ENCODE data around the gene P3H3.

The P3H3 gene

GRCh38 chr12:6830999-6831398 is 2.8 kb downstream of the P3H3 start:
- in situ Hi-C loops (cut with MboI; ENCODE audit: low pct_unique_long_range_greater_than_20kb, low sequenced_read_pairs, unreplicated experiment): no loop called here
- TF ChIP-seq, protein P1, sequence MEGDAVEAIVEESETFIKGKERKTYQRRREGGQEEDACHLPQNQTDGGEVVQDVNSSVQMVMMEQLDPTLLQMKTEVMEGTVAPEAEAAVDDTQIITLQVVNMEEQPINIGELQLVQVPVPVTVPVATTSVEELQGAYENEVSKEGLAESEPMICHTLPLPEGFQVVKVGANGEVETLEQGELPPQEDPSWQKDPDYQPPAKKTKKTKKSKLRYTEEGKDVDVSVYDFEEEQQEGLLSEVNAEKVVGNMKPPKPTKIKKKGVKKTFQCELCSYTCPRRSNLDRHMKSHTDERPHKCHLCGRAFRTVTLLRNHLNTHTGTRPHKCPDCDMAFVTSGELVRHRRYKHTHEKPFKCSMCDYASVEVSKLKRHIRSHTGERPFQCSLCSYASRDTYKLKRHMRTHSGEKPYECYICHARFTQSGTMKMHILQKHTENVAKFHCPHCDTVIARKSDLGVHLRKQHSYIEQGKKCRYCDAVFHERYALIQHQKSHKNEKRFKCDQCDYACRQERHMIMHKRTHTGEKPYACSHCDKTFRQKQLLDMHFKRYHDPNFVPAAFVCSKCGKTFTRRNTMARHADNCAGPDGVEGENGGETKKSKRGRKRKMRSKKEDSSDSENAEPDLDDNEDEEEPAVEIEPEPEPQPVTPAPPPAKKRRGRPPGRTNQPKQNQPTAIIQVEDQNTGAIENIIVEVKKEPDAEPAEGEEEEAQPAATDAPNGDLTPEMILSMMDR (IDR thresholded peaks at IDR 0.05; ENCODE audit: extremely low read depth, insufficient read depth, missing control alignments): no peak
- DNase-seq (ENCODE audit: low spot score): no peak

DNA sequence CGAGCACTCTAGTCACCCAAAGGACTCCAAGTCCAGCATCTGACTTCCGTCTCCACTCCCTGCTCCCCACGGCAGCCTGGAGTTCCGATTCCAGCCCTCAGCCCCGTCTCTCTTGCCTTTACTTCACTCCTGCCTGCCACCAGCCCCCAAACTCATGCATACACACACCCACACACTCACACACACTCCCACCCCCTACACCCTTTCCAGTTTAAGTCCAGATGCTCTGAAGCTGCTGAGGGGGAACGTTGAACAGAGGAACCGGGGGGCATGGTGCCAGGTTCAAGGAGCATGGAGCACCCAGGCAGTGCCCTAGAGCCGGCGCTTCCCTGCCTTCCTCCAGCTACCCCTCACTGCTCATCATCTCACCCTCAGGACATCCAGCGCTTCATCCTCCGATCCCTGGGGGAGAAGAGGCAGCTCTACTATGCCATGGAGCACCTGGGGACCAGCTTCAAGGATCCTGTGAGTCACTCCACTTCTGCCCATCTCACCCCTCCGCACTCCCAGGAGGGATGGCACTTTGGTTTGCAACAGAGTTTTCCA is 3.3 kb downstream of the P3H3 start:
- no peak for DNase-seq (ENCODE audit: low spot score)
- TF ChIP-seq, protein P1 (IDR thresholded peaks at IDR 0.05; ENCODE audit: extremely low read depth, insufficient read depth, missing control alignments): no peak
- in situ Hi-C loops (cut with MboI; ENCODE audit: low pct_unique_long_range_greater_than_20kb, low sequenced_read_pairs, unreplicated experiment): no loop called here

- no peak for DNase-seq (ENCODE audit: low spot score)
- in situ Hi-C loops (cut with MboI; ENCODE audit: low pct_unique_long_range_greater_than_20kb, low sequenced_read_pairs, unreplicated experiment): no loop called here
- TF ChIP-seq, protein P1 (IDR thresholded peaks at IDR 0.05; ENCODE audit: extremely low read depth, insufficient read depth, missing control alignments): no peak
These were observed 3.9 kb downstream of the P3H3 start for GRCh38 chr12:6832125-6832524.

DNA sequence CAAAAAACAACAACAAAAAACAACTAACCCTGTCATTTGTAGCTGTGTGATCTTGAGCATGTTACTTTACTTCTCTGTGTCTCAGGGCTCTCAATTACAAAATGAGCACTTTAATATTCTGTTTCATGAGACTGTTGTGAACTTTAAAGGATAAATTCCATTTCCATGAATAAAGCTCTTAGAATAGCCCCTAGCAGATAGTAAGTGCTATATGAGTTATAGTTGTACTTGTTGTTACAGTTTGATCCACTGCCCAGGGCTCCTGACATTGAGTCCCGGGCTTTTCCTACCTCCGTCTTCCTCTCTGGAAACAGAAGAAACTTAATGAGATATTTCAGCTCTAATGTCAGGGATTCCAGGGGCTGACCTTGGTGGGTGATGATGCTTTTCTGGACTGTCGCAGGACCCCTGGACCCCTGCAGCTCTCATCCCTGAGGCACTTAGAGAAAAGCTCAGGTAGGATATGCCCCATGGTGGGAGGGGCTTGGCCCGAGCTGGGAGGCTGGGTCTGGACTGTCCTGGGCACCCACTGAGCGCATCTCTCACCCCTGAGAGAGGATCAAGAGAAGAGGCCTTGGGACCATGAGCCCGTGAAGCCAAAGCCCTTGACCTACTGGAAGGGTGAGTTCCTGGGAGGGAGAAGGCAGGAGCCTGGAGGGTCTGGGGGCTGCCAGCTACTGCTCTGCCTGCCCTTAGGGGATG is 5.1 kb downstream of the P3H3 start:
- DNase-seq (ENCODE audit: low spot score): no peak
- TF ChIP-seq, protein P1 (IDR thresholded peaks at IDR 0.05; ENCODE audit: extremely low read depth, insufficient read depth, missing control alignments): no peak
- in situ Hi-C loops (cut with MboI; ENCODE audit: low pct_unique_long_range_greater_than_20kb, low sequenced_read_pairs, unreplicated experiment): no loop called here

GRCh38 chr12:6834254-6834653 is 6.0 kb downstream of the P3H3 start:
- TF ChIP-seq, protein P1 (IDR thresholded peaks at IDR 0.05; ENCODE audit: extremely low read depth, insufficient read depth, missing control alignments): no peak
- no peak for DNase-seq (ENCODE audit: low spot score)
- in situ Hi-C loops (cut with MboI; ENCODE audit: low pct_unique_long_range_greater_than_20kb, low sequenced_read_pairs, unreplicated experiment): no loop called here

DNA sequence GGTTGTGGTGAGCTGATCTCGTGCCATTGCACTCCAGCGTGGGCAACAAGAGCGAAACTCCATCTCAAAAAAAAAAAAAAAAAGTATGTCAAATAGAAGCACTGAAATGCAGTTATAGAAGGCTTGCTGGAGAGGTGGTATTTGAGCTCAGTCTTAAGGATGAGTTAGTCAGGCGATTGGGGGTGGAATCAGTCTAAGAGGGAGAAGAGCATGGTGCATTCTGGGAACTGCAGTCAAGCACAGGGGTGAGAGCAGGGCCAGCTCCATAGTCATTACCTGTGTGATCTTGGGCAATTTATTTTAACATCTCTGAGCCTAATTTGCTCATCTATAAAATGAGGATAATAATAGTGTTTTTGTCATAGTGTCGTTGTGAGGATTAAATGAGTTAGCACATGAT is 6.7 kb downstream of the P3H3 start:
- in situ Hi-C loops (cut with MboI; ENCODE audit: low pct_unique_long_range_greater_than_20kb, low sequenced_read_pairs, unreplicated experiment): no loop called here
- TF ChIP-seq, protein P1 (IDR thresholded peaks at IDR 0.05; ENCODE audit: extremely low read depth, insufficient read depth, missing control alignments): no peak
- DNase-seq (ENCODE audit: low spot score): no peak

Measured in GM13977 (cell line).